NCI-H510A (cell line): ENCODE results near the gene C19orf85.
"Not testable (repeated sequence)": the region's sequence is repeated elsewhere in the genome, so short reads cannot be mapped to it uniquely, and the experiment has no call there.

Experiments
- DNase-seq: peaks from one replicate; lab custom pipeline; 2025; lab: John Stamatoyannopoulos, UW

The C19orf85 gene

DNA sequence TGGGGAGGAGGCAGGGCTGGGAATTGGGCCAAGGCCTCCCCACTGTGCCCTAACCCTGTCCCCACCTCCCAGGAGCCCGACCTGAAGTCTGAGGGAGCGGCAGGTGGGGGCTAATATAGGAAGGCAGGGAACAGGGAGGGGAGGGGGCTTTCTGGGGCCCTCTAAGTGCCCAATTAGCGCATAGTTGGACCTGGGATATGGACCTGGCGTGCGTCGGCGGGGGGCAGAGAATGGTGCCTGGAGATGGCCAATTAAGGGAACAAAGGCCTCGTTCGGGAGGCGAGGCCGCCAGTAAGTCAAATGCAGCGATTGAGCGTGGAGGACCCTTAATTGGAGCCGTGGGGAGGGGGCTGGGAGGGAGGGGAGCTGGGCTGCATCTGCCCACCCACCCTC, at the start of gene C19orf85:
Gene C19orf85 (minus strand): TSS at position 90 of the 393 bp plus-strand sequence. CDS start 197 bp downstream, outside the sequence.
- DNase-seq: no peak

- DNase-seq: no peak
Measured at GRCh38 chr19:55508120-55508519, 43.6 kb upstream of the C19orf85 start.

GRCh38 chr19:55504981-55505380, 40.4 kb upstream of the C19orf85 start:
- DNase-seq: no peak

- no peak for DNase-seq
Measured at GRCh38 chr19:55504252-55504603, 39.7 kb upstream of the C19orf85 start.

GRCh38 chr19:55503502-55504251, 39.1 kb upstream of the C19orf85 start:
- DNase-seq: peak; percentile 53

DNA sequence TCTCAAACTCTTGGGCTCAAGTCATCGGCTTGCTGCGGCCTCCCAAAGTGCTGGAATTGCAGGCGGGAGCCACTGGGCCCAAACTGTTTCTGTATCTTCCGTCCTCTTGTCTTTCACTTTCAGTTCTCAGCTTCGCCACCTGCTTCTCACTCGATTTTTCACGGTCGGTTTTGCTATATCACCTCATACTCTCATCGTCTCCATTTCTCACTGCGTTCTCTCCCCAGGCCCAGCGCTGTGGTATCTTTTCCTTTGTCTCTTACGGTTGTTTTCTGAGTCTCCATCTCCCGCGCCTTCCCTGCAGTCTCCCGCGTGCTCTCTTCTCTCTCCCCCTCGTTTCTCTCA, 38.6 kb upstream of the C19orf85 start:
- no peak for DNase-seq

DNA sequence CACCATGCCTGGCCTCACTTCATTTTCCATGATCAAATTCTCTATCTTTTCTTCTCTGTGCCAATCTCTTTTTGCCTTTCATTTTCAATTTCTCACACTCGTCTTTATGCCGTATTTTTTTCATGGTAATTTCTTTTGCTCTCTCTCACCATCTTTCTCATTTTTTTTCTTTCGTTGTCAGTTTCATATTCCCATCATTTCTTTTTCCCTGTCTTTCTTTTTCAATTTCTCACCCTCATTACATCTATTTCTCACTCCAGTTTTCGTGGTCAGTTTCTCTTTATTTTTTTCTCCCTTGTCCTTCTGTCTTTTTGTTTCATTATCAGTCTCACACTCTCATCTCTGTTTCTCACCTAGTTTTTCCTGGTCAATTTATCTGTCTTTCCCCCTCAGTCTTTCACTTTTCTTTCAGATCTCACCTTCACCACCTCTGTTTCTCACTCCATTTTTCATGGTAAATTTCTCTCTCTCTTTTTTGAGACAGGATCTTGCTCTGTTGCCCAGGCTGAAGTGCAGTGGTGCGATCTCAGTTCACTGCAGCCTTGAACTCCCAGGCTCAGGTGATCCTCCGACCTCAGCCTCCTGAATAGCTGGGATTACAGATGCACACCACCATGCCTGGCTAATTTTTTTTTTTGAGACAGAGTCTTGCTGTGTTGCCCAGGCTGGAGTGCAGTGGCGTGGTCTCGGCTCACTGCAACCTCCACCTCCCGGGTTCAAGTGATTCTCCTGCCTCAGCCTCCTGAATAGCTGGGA, 37.8 kb upstream of the C19orf85 start:
- DNase-seq: no peak

GRCh38 chr19:55500368-55500952, 35.9 kb upstream of the C19orf85 start:
- no peak for DNase-seq

DNA sequence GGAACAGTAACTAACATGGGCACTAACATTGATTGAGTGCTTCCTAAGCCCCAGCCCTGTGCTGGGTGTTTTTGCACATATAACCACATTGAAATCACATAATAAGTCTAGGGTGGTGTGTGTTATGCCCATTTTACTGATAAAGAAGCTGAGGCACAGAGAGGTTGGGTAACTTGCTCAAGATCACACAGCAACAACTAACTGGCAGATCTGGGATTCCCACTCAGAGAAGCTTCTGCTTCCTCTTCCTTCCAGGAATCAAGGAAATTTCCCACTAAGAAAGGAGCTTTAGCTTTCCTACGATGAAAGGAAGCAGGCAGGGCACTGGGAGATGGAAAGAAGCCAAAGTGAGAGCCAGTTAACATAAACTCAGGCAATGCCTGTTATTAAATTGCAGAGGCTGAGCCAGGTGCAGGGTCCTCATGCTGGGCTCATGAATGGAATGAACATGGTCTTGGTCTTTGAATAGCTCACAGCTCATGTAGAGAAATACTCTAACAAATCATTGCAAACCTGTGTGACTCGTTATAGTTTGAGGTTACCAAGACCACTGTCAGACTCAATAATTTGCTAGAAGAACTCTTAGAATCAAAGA, 33.8 kb upstream of the C19orf85 start:
- no peak for DNase-seq

DNA sequence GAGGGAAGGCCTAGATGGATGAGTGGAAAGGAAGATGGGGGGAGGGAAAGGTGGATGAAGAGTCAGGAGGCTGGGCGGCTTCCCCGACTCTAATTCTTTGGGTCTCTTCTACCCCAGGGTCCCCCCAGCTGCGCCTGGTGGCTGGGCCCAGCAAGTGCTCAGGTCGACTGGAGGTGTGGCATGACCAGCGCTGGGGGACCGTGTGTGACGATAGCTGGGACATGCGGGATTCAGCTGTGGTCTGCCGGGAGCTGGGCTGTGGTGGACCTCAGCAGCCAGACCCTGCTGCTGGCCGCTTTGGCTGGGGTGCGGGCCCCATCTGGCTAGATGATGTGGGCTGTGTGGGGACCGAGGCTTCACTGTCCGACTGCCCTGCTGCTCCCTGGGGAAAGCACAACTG, 33.2 kb upstream of the C19orf85 start:
- no peak for DNase-seq

DNA sequence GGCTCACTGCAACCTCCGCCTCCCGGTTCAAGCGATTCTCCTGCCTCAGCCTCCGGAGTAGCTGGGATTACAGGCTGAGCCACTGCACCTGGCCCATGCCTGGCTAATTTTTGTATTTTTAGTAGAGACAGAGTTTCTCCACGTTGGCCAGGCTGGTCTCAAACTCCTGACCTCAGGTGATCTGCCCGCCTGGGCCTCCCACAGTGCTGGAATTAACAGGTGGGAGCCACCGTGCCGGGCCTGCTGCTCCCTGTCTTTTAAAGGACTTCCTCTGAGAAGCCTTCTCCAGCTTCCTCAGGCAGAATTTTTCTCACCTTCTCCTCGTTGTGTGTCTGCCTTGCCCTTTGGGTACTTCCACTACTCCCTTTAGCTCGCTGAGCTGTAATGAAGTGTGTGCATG, 32.3 kb upstream of the C19orf85 start:
- DNase-seq: not testable (repeated sequence)

GRCh38 chr19:55495646-55496349, 31.2 kb upstream of the C19orf85 start:
- no peak for DNase-seq

DNA sequence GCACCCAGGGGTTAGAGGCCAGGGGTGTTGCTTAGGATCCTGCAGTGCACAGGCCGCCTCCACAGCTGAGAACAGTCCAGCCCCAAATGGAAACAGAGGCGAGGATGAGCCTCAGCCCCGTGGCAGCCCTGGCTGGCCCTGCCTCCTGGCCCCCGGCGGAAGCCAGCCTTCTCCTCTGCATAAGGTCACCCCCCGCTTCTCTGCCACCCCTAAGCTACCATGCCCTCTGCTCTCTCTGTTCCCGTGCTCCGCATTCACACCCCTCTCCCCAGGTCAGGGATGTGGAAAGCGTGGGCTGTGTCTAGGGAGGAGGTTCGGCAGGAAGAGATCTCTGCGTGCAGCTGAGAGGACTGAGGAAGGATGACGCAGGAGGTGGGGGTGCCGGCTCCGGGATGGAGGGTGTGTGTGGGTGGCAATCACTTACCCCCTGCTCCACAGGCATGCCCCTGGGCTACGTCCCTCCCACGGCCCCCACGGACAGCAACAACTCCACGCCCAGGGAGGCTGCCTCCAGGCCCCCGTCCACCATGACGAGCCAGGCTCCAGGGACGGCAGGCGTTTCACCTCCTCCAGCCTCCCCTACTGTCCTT, 29.7 kb upstream of the C19orf85 start:
- no peak for DNase-seq

- DNase-seq: no peak
Measured at GRCh38 chr19:55493645-55494171, 29.2 kb upstream of the C19orf85 start.

DNA sequence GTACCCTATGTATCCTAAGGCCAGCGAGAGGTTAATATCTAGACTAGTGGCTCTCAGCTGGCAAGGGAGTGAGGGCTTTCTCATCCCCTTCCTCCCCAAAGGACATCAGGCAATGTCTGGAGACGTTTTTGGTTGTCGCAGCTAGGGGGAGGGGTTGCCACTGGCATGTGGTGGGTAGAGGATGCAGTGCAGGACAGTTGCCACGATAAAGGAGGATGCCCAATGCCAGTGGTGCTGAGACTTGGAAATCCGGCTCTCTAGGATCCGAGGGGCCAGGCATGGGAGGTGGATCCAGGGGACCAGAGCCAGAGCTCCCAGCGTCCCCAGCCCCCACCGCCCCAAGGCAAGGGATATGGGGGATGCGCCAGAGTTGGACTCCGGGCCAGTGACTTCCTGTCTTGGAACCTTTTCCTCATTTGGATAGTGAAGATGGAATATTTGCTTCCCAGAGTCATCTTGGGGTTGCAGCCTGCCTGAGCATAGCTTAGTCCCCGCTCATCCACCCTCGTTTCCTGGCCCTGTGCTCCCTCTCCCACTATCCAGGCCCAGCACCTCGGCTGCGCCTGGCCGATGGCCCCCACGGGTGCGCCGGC, 28.6 kb upstream of the C19orf85 start:
- no peak for DNase-seq

DNA sequence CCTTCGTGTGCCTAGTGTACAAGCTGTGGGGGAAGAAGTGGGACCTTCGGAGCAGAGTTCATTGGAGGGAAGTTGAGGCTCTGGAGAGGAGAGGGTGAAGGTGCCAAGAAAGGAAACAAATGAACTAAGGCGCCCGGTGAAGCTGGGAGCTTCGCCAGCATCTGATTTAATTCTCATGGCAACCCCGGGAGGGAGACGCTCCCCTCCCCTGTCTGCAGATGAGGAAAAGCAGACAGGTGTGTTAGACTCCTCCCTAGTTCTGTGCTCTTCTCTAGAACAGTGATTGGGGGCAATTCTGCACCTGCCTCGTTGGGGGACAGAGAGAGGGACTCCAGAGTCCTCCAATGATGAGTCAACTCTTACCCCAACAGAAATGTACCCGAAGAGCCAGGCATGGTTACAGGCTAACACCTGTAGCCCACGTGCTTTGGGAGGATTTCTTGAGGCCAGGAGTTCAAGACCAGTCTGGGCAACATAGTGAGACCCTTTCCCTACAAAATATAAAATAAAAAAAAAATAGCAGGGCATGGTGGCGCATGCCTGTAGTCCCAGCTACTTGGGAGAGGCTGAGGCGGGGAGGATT, 27.9 kb upstream of the C19orf85 start:
- DNase-seq: no peak

DNA sequence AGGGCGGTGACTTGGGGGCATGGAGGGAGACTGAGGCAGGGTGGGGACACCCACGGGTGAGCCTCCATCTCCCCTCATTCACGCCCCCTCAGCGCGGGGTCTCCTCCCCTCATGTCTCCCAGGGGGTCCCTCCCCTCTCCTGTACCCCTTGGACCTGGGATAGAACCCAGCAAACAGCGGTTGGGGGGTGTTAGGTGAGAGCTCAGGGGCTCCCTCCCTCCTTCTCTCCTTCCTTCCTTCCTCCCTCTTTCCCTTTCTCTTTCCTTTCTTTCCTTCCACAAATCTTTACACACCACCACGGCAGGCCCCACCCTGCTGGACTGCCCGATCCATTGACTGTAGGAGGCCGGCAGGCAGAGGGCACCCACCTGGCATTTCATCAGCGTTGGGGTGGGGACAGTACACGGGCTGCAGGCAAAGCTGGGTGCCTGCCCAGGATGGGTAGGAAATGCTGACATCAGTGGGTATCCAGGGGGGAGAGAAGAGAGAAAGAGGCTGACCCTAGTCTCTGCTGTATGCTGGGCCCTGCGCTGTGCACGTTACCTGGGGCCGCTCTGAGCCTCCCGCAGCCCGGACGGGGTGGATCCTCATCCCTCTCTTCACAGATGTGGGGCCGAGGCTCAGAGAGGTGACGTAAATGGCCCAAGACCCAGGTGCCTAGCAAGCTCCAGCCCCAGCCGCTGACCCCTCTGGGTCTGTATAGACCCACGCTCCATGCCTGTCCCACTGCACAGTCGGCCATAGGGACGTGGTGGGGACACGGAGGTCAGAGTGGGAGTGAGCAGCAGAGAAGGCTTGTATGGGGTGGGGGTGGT, 27.2 kb upstream of the C19orf85 start:
- DNase-seq: no peak

DNA sequence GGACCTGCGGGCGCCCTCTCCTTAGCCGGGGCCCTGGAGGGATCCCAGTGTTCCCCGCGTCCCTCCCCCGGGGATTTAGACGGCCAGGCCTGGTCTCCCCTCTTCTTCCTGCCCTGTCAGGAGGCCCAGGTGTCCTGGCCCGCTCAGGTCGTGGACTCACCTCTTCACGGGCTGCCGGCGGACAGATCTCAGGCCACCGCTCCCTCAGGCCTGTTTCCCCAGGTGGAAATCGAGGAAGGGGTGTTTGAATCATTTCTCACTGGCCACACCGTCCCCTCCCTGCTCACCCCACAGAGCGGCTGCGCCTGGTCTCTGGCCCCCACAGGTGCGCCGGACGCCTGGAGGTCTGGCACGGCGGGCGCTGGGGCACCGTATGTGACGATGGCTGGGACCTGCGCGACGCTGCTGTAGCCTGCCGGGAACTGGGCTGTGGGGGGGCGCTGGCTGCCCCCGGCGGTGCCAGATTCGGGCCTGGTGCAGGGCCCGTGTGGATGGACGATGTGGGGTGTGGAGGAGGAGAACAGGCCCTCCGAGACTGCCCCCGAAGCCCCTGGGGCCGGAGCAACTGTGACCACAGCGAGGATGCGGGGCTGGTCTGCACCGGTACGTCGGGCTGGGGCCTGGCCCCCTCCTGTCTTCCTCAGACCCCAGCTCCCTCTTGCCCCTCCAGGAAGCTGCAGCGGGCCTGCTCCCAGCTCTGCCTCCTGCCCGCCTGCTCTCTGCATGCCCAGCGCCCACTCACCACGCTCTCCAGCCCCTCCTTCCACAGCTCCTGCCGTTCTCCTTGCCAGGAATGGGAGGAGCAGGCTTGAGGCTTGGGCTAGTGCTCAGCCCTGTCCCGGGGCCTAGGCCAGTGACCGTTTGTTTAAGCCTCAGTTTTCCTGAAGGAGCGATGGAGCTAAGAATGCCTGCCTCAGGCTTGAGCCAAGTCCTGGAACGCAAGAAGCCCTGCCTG, 26.2 kb upstream of the C19orf85 start:
- DNase-seq: no peak
